Brain pericyte (primary cell): ENCODE measurements around the gene S1PR5.
"Not testable (repeated sequence)": the region's sequence is repeated elsewhere in the genome, so short reads cannot be mapped to it uniquely, and the experiment has no call there.

Experiments used
- DNase-seq: peaks from one replicate; pipeline ENCODE4 v3.0.0-alpha.2; 2012; ENCODE audit warnings: low read depth, low spot score

Gene S1PR5

DNA sequence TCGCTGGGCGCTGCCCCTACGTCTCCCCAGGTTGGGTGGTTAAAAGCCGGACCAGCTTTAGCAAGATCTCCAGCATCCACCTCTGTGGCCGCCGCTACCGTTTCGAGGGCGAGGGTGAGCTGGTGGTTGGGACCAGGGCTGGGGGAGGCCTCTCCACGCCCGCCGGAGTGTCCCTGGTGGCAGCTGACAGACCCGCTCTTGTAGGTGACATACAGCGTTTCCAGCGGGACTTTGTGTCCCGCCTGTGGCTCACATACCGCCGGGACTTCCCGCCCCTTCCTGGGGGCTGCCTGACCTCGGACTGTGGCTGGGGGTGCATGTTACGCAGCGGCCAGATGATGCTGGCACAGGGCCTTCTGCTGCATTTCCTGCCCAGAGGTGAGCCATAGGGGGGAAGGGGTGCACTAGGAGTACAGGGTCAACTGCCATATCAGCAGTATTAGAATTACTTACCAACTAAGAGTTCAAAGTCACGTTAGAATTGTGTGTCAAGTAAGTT lies 27.6 kb upstream of the S1PR5 start:
- no peak for DNase-seq

DNA sequence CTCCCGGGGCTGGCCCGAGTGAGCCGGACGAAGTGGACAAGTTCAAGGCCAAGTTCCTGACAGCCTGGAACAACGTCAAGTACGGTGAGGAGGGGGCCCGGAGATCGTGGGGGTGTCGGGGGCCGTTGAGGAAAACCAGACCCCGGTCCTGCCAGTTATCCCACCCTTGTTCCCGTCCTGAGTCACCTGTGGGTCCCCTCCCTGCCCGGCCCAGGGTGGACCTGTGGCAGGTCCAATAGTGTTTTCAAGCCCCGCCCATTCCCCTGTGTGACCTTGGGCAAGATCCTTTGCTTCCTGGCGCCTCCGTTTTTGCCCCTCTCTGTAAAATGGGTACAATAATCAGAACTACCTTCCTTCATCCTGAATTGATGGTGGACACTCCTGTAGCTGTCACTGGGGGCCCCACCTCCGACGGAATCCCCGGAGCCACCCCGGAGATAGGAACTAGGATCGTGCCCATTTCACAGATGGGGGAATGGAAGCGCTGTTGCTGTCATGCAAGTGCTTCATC lies 27.1 kb upstream of the S1PR5 start:
- no peak for DNase-seq

- DNase-seq: no peak
Observed at GRCh38 chr19:10543420-10544241, 26.4 kb upstream of the S1PR5 start, which contains the start of gene ATG4D. TSS of gene ATG4D (plus strand) at chr19:10543904. CDS start at chr19:10544091, 187 bp downstream.

GRCh38 chr19:10543059-10543419 lies 25.8 kb upstream of the S1PR5 start:
- DNase-seq: no peak

- not testable (repeated sequence) for DNase-seq
Observed at GRCh38 chr19:10539016-10539415, 21.8 kb upstream of the S1PR5 start.

GRCh38 chr19:10538204-10538983 lies 21.1 kb upstream of the S1PR5 start:
- DNase-seq: no peak

DNA sequence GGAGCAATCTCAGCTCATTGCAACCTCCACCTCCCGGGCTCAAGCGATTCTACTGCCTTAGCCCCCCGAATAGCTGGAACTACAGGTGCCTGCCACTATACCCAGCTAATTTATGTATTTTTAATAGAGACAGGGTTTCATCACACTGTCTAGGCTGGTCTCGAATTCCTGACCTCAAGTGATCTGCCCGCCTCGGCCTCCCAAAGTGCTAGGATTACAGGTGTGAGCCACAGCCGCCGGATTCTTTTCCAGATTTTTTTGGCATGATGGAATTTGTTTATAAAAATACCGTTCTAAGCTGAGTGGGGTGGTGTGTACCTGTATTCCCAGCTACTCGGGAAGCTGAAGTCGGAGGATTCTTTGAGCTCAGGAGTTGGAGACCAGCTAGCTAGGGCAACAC lies 20.4 kb upstream of the S1PR5 start:
- no peak for DNase-seq

DNA sequence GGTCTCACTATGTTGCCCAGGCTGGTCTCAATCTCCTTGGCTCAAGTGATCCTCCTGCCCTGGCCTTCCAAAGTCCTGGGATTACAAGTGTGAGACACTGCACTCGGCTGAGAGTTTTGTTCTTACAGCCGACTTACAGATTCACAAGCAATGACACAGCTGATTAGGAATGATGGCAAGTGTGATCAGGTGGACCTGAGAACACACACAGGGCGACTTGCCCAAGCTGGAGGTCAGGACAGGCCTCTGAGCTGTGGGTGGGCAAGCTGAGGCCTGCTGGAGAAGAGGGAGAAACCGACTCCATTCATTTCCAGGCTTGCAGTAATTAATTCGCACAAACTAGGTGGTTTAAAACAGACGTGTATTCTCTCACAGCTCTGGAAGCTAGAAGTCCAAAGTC lies 18.4 kb upstream of the S1PR5 start:
- DNase-seq: no peak

- DNase-seq: no peak
Observed at GRCh38 chr19:10533646-10534386, 16.6 kb upstream of the S1PR5 start.

DNA sequence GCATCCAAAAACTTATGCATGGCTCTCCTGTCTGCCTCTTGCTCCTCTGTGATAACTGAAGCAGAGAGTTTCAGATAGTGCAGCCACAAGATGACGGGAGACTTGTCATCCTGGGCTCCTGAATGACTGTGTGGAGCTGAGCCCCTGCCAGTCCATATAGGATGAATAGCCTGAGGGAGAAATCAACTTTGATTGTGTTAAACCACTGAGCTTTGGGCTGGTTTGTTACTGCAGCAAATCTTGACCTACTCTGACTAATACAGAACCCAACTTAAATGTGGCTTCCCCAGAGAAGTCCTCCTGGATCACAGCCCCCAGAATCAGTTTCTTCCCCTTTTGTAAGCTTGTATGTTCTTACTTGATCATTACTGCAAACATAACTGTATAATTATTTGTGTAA lies 15.2 kb upstream of the S1PR5 start:
- DNase-seq: no peak

GRCh38 chr19:10526887-10527286 lies 9.6 kb upstream of the S1PR5 start:
- DNase-seq: not testable (repeated sequence)

- no peak for DNase-seq
Observed at GRCh38 chr19:10525636-10526035, 8.4 kb upstream of the S1PR5 start.

DNA sequence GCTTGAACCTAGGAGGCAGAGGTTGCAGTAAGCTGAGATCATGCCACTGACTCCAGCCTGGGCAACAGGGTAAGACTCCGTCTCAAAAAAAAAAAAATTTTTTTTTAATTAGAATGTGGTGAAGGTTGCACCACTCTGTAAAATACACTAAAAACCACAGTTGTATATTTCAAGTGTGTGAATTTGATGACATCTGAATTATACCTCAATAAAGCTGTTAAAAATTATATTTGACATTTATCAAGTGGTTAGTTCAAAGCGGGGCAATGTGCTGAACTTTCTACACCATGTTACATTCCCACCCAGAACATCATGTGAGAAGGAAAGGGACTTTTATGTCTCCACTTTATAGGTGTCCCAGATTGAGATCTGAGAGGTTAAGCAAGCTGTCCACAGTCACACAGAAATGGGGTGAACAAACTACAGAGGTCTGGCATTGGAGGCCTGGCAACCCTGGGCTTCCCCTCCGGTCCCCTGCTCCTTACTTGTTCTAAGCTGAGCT lies 5.9 kb upstream of the S1PR5 start:
- no peak for DNase-seq

- DNase-seq: no peak
Observed at GRCh38 chr19:10521461-10522171, 4.4 kb upstream of the S1PR5 start.

DNA sequence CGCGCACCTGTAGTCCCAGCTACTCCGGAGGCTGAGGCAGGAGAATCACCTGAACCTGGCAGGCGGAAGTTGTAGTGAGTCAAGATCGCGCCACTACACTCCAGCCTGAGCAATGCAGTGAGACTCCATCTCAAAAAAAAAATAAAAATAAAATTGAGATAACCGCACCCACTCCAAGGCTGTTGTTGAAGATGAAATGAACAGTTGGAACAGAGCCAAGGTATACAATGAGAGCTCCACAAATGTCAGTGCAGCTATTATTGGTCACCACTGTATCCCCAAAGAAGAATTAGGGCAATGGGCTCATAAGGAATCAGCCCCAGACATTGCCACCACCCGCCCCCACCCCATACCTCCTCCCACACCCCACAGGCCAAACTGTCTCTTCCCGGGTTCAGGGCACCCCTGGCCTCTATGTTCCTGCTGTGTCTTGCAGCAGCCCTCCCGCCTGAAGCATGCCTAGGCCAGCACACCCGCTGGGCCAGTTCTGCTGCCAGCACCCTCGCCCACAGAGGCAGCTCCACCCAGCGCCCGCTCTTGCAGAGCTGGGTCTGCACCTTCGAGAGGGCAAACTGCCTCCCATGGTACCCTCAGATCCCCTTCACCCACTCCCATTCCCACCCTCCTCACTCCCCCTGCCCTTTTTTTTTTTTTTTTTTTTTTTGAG lies 3.5 kb upstream of the S1PR5 start:
- DNase-seq: no peak

GRCh38 chr19:10519421-10519820 lies 2.2 kb upstream of the S1PR5 start:
- DNase-seq: no peak

DNA sequence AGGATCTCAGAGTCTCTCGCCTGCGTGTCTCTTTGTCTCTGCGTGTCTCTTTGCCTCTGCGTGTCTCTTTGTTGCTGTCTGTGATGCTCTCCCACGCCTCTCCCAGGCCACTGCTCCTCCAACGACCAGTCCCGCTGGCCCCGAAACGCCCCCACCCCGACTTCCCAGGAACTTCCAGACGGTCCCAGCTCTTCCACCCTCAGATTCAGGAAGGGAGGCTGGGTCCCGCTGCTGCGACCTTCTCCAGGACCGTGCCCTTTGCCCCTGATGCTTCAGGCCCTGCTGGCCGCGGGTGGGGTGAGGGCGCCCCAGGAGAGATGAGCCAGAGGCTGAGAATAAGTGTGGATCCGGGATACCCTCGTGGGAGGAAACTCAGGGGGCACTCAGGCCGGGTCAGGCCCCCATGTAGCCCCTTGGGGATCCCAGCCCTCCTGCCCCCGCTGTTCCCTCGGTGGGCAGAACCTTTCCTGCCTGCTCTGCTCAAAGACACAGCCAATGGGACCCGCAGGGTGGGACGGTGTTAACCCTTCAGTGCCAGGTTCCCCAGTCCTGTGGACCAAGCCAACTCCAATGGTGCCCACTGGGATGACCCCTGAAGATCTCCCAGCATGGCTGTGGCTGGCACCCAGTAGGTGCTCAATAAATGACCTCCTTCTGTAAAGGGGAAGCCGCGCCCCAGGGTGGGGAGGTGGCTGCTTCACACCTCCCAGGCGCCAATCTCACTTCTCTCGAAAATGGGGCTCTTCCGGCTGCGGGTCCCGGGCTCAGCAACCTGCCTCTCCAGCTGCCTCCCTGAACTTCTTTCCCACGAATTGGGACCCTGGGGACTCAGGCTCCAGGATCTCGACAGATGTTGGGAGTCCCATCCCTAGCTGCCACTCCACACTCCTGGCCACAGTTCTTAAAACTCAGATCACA lies 1.5 kb upstream of the S1PR5 start:
- DNase-seq: no peak

GRCh38 chr19:10517760-10518443 lies 655 bp upstream of the S1PR5 start:
- no peak for DNase-seq
